Measurements from ENCODE around the gene NEGR1. TPM values are rescaled to one million over a fixed set of nuclear protein-coding genes. Genes with fewer than 3 reads are reported as not detected.

Gene NEGR1
- total and polyA plus RNA-seq, 2 donors (not counting 3 experiments of a cell fraction or from before 2014, with no cell fraction given), result 6.8 to 21.8 TPM

GRCh38 chr1:71640998-71641397, 641.3 kb downstream of the NEGR1 start:
- no peaks in the 10 kb centered on the region for H3K79me2 ChIP-seq (ENCODE audit: control insufficient read depth, insufficient read depth, low read length)
- dilution Hi-C loops (cut with MboI; ENCODE audit: extremely low pct_ligation_motif_present, low sequenced_read_pairs), result no loop called here
- BruUV-seq (replicated peaks), result no TSS peak
- no peak for DNase-seq (ENCODE audit: low read depth, low spot score)
- CTCF ChIA-PET, result interaction anchor here (1.4 to 1.9 kb wide), 2 partner anchors 9 to 10 kb away, joined by 4 to 9 read pairs; no protein-coding TSS in a partner anchor
- H3K27ac ChIP-seq (ENCODE audit: insufficient read depth, low read depth, low read length), result no peak overlapping the region
- H3K9ac ChIP-seq (replicated peaks; ENCODE audit: extremely low read depth, insufficient read depth, low read length), result no peak overlapping the region
- no peak for TF ChIP-seq EZH2 (IDR thresholded peaks at IDR 0.05; ENCODE audit: borderline replicate concordance, low read depth, low read length, severe bottlenecking)
- no peak for TF ChIP-seq FOS (IDR thresholded peaks at IDR 0.05; ENCODE audit: borderline replicate concordance, insufficient read depth, low read length)
- TF ChIP-seq JUN (IDR thresholded peaks at IDR 0.05; ENCODE audit: borderline replicate concordance, insufficient read depth, insufficient read length, low read depth), result no peak
- TF ChIP-seq GATA2 (IDR thresholded peaks at IDR 0.05; ENCODE audit: insufficient read depth, insufficient read length, low read depth, low read length), result no peak
- TF ChIP-seq MYC (IDR thresholded peaks at IDR 0.05; ENCODE audit: low read depth, low read length), result no peak
- TF ChIP-seq MAX (IDR thresholded peaks at IDR 0.05; ENCODE audit: insufficient read depth, insufficient read length), result no peak
- no peak for TF ChIP-seq CTCF (IDR thresholded peaks at IDR 0.05; ENCODE audit: extremely low read depth in 1 of 2, insufficient read depth in 1 of 2, low read depth in 1 of 2, low read length in 2 of 2)
- TF ChIP-seq POLR2AphosphoS5 (IDR thresholded peaks at IDR 0.05; ENCODE audit: insufficient read depth, low read depth, low read length), result no peak
- no peak for TF ChIP-seq POLR2A (IDR thresholded peaks at IDR 0.05; ENCODE audit: low read depth, low read length)
- POLR2A ChIA-PET, result no interaction called here
- no peak for FAIRE-seq
- H3K27me3 ChIP-seq (ENCODE audit: control insufficient read depth in 2 of 2, insufficient read depth in 2 of 2, low read length in 2 of 2), result no peaks in the 10 kb centered on the region
- no peaks in the 10 kb centered on the region for H4K20me1 ChIP-seq (replicated peaks; ENCODE audit: control insufficient read depth, extremely low read depth, insufficient read depth, low read length)
- H3K36me3 ChIP-seq (ENCODE audit: control insufficient read depth in 2 of 2, extremely low read depth in 1 of 2, insufficient read depth in 2 of 2, low read length in 2 of 2), result no peaks in the 10 kb centered on the region
- intact Hi-C loops (cut with micrococcal nuclease), result no loop called here
- no peak overlapping the region for H3K4me3 ChIP-seq (replicated peaks in 1 of 3; ENCODE audit: insufficient read depth in 1 of 3, low read depth in 1 of 3, low read length in 3 of 3)
- no peaks in the 10 kb centered on the region for H3K9me1 ChIP-seq (replicated peaks; ENCODE audit: control insufficient read depth, extremely low read depth, insufficient read depth, low read length)
- no peaks in the 10 kb centered on the region for H3K4me1 ChIP-seq (ENCODE audit: control insufficient read depth, extremely low read depth, insufficient read depth, low read length)
- no peak overlapping the region for H2AFZ ChIP-seq (ENCODE audit: low read depth, low read length)
- H3K4me2 ChIP-seq (ENCODE audit: insufficient read depth, low read length), result no peak overlapping the region
- no peaks in the 10 kb centered on the region for H3K9me3 ChIP-seq (replicated peaks; ENCODE audit: control insufficient read depth, insufficient read depth, low read length)
